Measurements from ENCODE around the gene KCNQ1.

DNA sequence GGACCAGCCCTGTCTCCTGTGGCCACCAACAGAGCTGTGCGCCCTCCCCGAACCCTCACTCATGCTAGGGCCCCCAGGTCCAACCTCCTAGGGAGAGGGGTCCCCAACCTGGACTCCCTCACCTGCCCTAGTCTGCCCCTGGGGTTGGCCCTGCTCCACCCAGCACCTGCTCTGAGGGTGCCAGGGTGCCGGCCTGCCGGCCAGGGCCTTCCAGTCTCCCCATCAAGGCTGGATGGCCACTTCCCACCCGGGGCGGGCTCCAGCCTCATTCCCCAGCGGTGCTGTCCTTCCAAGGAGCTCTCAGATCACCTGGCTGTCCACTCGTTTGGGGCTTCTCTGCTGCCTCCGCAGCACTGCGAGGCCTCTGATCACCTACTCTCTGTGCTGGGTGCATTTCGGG, 401.7 kb downstream of the KCNQ1 start:
- TF ChIP-seq EZH2phosphoT487 (IDR thresholded peaks at IDR 0.05; ENCODE audit: insufficient read depth, low read depth) (no peak), EZH2 (IDR thresholded peaks at IDR 0.05; ENCODE audit: insufficient read depth, poor library complexity, severe bottlenecking) (no peak)
